Measurements from ENCODE around the gene GAS2L3. TPM values are rescaled to one million over a fixed set of nuclear protein-coding genes. Genes with fewer than 3 reads are reported as not detected.

The GAS2L3 gene
- total RNA-seq, 1 donor from 2014 or later = 2.5 TPM

DNA sequence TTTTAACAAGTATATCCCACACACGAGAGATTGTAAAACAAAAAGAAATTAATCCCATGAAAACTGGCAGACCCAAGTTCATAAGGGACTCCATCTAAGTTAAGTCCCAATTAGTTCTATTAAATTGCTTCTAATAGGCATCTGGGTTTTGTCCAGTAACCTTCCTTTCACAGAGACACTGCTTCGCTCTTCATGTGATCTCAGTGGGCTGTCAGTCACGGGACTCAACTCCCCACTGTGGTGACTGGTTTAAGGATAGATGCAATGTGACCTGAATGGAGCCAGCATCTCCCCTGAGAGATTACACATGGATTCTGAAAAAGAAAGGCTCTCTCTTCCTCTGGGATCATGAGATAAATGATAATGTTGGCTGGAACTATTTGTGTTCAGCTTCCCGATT, 96.4 kb downstream of the GAS2L3 start:
- H3K9me3 ChIP-seq = no peaks in the 10 kb centered on the region
- no peaks in the 10 kb centered on the region for H3K4me1 ChIP-seq
- no peaks in the 10 kb centered on the region for H3K27me3 ChIP-seq
- no peak overlapping the region for H3K27ac ChIP-seq
- intact Hi-C loops (cut with DNase I) = no loop called here
- TF ChIP-seq POLR2A (IDR thresholded peaks at IDR 0.05) (no peak), POLR2AphosphoS5 (IDR thresholded peaks at IDR 0.05; ENCODE audit: insufficient read depth in 1 of 2, low read depth in 1 of 2) (no peak)
- H3K36me3 ChIP-seq = no peaks in the 10 kb centered on the region
- DNase-seq (ENCODE audit: extremely low spot score in 2 of 2) = no peak
- no peak overlapping the region for H3K4me3 ChIP-seq

DNA sequence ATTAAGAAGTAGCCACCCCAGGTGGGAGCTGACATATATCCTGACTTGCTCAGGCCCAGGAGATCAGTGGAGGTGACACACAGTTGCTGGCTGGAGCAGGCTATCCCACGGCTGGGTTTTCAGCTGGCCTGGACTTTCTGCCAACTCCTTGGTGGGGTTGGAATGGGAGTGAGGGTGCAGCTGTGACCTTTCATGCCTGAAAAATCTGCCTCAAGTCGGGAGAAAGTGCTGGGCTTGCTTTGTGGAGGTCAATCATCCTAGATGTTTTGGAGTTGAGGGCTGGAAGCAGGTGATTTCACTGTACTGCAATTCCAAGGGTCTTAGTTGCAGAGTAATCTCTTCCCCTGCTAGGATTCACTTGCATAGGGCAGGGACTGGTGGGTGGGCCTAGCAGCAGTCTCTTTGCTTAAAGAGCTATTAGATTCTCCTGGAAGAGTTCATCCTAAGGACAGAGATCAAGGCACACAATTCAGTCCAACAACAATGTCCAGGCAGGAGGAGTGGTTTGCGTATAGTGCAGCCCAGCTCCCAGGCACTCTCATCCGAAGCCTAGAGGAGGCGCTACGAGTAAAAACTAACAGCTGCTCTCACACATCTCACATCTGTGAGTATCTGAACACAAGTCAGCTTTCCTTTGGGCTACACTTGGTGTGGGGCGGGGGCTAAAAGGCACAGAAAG, 98.1 kb downstream of the GAS2L3 start:
- Histone ChIP-seq H3K27ac (no peak overlapping the region), H3K9me3 (no peaks in the 10 kb centered on the region), H3K4me3 (no peak overlapping the region), H3K4me1 (no peaks in the 10 kb centered on the region), H3K36me3 (no peaks in the 10 kb centered on the region), H3K27me3 (no peaks in the 10 kb centered on the region)
- intact Hi-C loops (cut with DNase I) = no loop called here
- TF ChIP-seq POLR2AphosphoS5 (IDR thresholded peaks at IDR 0.05; ENCODE audit: insufficient read depth in 1 of 2, low read depth in 1 of 2) (no peak), POLR2A (IDR thresholded peaks at IDR 0.05) (no peak)
- TF ChIP-seq, protein P1, sequence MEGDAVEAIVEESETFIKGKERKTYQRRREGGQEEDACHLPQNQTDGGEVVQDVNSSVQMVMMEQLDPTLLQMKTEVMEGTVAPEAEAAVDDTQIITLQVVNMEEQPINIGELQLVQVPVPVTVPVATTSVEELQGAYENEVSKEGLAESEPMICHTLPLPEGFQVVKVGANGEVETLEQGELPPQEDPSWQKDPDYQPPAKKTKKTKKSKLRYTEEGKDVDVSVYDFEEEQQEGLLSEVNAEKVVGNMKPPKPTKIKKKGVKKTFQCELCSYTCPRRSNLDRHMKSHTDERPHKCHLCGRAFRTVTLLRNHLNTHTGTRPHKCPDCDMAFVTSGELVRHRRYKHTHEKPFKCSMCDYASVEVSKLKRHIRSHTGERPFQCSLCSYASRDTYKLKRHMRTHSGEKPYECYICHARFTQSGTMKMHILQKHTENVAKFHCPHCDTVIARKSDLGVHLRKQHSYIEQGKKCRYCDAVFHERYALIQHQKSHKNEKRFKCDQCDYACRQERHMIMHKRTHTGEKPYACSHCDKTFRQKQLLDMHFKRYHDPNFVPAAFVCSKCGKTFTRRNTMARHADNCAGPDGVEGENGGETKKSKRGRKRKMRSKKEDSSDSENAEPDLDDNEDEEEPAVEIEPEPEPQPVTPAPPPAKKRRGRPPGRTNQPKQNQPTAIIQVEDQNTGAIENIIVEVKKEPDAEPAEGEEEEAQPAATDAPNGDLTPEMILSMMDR (IDR thresholded peaks at IDR 0.05) = no peak
- no peak for DNase-seq (ENCODE audit: extremely low spot score in 2 of 2)

DNA sequence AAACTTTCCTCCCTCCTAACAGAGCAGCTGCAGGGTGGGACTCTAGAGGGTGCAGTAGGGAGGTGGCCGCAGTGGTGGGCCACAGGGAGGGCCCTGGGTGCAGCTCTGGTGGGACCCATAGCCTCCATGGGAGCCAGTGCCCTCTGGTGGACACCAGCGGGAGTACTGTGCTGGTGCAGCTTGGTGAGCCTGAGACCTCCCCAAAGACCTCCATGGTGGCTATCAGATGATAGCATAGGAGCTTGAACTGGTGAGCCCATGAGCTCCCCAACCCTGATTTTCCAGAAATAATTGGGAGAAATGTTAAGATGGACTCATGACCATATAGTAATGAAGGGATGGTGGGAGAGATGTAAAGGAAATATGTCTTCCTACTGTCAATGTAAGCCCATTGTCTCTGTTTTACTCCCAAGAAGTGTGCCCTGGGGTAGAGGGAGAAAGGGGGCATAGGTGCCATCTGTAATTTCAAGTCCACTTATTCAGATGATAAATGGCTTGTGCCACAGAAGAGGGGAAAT, 98.7 kb downstream of the GAS2L3 start:
- intact Hi-C loops (cut with DNase I) = no loop called here
- no peak for TF ChIP-seq POLR2AphosphoS5 (IDR thresholded peaks at IDR 0.05; ENCODE audit: insufficient read depth in 1 of 2, low read depth in 1 of 2)
- TF ChIP-seq POLR2A (IDR thresholded peaks at IDR 0.05) = no peak
- TF ChIP-seq, protein P1 (IDR thresholded peaks at IDR 0.05) = no peak
- Histone ChIP-seq H3K27me3 (no peaks in the 10 kb centered on the region), H3K9me3 (no peaks in the 10 kb centered on the region), H3K4me1 (no peaks in the 10 kb centered on the region), H3K27ac (no peak overlapping the region), H3K36me3 (no peaks in the 10 kb centered on the region), H3K4me3 (no peak overlapping the region)
- DNase-seq (ENCODE audit: extremely low spot score in 2 of 2) = no peak

DNA sequence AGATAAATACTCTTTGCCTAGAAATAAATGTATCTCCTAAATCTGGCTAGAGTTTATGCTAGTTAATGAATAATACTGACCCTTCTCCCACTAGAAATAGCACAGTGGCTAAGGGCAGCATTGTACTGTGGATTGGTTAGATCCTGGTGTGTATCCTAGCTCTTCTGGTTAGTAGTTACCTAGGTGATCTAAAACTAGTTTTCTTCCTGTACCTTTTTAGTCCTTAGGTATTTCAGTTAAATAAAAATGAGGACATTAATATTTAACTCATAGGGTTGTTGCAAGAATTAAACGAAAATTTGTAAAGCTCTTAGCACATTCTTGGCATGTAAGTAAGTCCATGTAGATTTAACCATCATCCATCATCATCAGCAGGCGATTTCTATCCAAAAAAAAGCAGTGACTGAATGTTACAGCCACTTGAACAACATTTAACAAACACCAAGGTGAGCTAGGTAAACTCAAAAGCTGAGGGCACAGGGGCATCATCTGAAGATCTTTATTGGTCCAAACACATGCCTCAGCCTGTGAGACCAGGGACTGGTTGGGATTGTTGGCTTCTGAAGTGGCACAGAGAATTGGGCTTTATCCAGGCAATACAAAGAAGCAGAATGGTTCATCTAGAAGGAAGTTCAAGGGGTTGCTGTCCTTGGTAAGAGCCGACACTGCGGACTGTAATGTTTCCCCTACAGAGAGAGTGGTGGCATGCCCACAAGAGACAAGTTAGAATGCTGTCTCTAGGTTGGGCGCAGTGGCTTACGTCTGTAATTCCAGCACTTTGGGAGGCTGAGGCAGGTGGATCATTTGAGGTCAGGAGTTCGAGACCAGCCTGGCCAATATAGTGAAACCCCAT, 100.8 kb downstream of the GAS2L3 start:
- intact Hi-C loops (cut with DNase I) = no loop called here
- H3K4me3 ChIP-seq = no peak overlapping the region
- no peaks in the 10 kb centered on the region for H3K9me3 ChIP-seq
- H3K27me3 ChIP-seq = no peaks in the 10 kb centered on the region
- DNase-seq (ENCODE audit: extremely low spot score in 2 of 2) = no peak
- no peak overlapping the region for H3K27ac ChIP-seq
- H3K36me3 ChIP-seq = no peaks in the 10 kb centered on the region
- TF ChIP-seq, protein P1 (IDR thresholded peaks at IDR 0.05) = no peak
- no peak for TF ChIP-seq POLR2A (IDR thresholded peaks at IDR 0.05)
- no peak for TF ChIP-seq POLR2AphosphoS5 (IDR thresholded peaks at IDR 0.05; ENCODE audit: insufficient read depth in 1 of 2, low read depth in 1 of 2)
- H3K4me1 ChIP-seq = no peaks in the 10 kb centered on the region

Small RNA genes within 50 kb of the gene (small RNA-seq; reads per million reads assigned to genes)
- gene AC010200.2 = not detected

Other genes starting within 250 kb of the GAS2L3 start
- gene SLC17A8, start 216.6 kb upstream of the GAS2L3 start, total RNA-seq = not detected
- gene NR1H4, start 99.8 kb upstream of the GAS2L3 start, total RNA-seq = not detected
- 0.74 TPM for gene ANO4, start 221.1 kb downstream of the GAS2L3 start, total RNA-seq